ENCODE results near the gene NTF4.
"Not testable (repeated sequence)": the region's sequence is repeated elsewhere in the genome, so short reads cannot be mapped to it uniquely, and the experiment has no call there.

The NTF4 gene

GRCh38 chr19:49019242-49019932 is 45.2 kb downstream of the NTF4 start:
- no peak for DNase-seq

GRCh38 chr19:49018388-49019241 is 46.0 kb downstream of the NTF4 start:
- DNase-seq: not testable (repeated sequence)

GRCh38 chr19:49017666-49018351 is 46.8 kb downstream of the NTF4 start:
- peak; percentile 60 for DNase-seq

- DNase-seq: no peak
Measured at GRCh38 chr19:49017041-49017665, 47.5 kb downstream of the NTF4 start, which contains the start of gene LHB. LHB (minus strand) TSS chr19:49017091; CDS start chr19:49017081, 10 bp downstream.

GRCh38 chr19:49016067-49016839 is 48.4 kb downstream of the NTF4 start:
- no peak for DNase-seq

GRCh38 chr19:49014870-49015255 is 49.8 kb downstream of the NTF4 start:
- DNase-seq: no peak

GRCh38 chr19:49014123-49014869 is 50.3 kb downstream of the NTF4 start:
- DNase-seq: no peak

- no peak for DNase-seq
Measured at GRCh38 chr19:49011194-49011593, 53.4 kb downstream of the NTF4 start.
